ENCODE data around the gene CDKN2AIPNL. TPM values are rescaled to one million over a fixed set of nuclear protein-coding genes. Genes with fewer than 3 reads are reported as not detected.
"Not testable (repeated sequence)": the region's sequence is repeated elsewhere in the genome, so short reads cannot be mapped to it uniquely, and the experiment has no call there.

Gene CDKN2AIPNL
- total RNA-seq, 1 donor from 2014 or later: 32.0 TPM

GRCh38 chr5:134432174-134432573 is 20.5 kb upstream of the CDKN2AIPNL start:
- H3K4me1 Mint-ChIP-seq: peaks cover 22% of the 10 kb centered on the region
- intact Hi-C loops (cut with micrococcal nuclease): no loop called here
- DNase-seq: no peak
- H3K27me3 Mint-ChIP-seq: peaks cover 9% of the 10 kb centered on the region
- peak overlapping the region; percentile 49 for H3K27ac Mint-ChIP-seq
- H3K9me3 Mint-ChIP-seq: no peaks in the 10 kb centered on the region
- no peaks in the 10 kb centered on the region for H3K36me3 Mint-ChIP-seq (ENCODE audit: low read depth)
- H3K4me3 Mint-ChIP-seq: no peak overlapping the region

DNA sequence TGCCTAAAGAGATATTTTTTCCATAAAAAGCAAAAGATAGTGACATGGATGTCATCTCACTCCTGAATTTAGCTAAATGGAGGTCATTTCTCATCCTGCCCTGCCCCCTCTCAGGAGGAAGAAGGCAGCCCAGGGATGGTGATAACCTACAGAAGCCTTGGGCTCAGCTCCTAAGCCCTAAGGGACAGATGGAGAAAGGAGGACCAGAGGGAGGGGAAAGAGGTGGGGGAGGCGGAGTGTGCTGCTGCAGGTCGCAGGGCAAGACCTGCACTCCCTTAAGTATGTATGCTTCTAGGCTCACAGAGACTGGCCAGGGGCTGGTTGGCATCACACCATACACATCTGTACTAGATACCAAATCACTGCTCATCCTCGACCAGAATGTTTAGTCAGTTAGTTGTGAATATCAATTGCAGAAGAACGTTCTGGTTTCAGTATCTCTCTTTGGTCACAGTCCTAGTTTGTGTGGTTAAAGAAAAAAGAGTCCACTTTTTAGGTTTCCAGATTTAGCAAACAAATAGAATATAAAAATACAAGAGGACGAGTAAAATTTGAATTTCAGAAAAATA is 18.4 kb upstream of the CDKN2AIPNL start:
- Mint-ChIP-seq H3K27me3 (peaks cover 9% of the 10 kb centered on the region), H3K4me1 (peaks cover 10% of the 10 kb centered on the region), H3K9me3 (no peaks in the 10 kb centered on the region), H3K27ac (no peak overlapping the region), H3K36me3 (ENCODE audit: low read depth) (no peaks in the 10 kb centered on the region), H3K4me3 (no peak overlapping the region)
- no peak for DNase-seq
- intact Hi-C loops (cut with micrococcal nuclease): no loop called here

- H3K27me3 Mint-ChIP-seq: peaks cover 9% of the 10 kb centered on the region
- no peaks in the 10 kb centered on the region for H3K9me3 Mint-ChIP-seq
- DNase-seq: no peak
- H3K4me1 Mint-ChIP-seq: peaks cover 5% of the 10 kb centered on the region
- H3K36me3 Mint-ChIP-seq (ENCODE audit: low read depth): no peaks in the 10 kb centered on the region
- intact Hi-C loops (cut with micrococcal nuclease): no loop called here
- H3K4me3 Mint-ChIP-seq: no peak overlapping the region
- no peak overlapping the region for H3K27ac Mint-ChIP-seq
Observed at GRCh38 chr5:134427540-134428041, 15.9 kb upstream of the CDKN2AIPNL start.

GRCh38 chr5:134426361-134426760 is 14.7 kb upstream of the CDKN2AIPNL start:
- Mint-ChIP-seq H3K9me3 (no peaks in the 10 kb centered on the region), H3K4me1 (no peaks in the 10 kb centered on the region), H3K36me3 (ENCODE audit: low read depth) (no peaks in the 10 kb centered on the region), H3K4me3 (no peak overlapping the region), H3K27ac (no peak overlapping the region), H3K27me3 (peaks cover 9% of the 10 kb centered on the region)
- DNase-seq: no peak
- intact Hi-C loops (cut with micrococcal nuclease): no loop called here

GRCh38 chr5:134423376-134423775 is 11.7 kb upstream of the CDKN2AIPNL start:
- Mint-ChIP-seq H3K9me3 (no peaks in the 10 kb centered on the region), H3K4me1 (no peaks in the 10 kb centered on the region), H3K27me3 (peaks cover 3% of the 10 kb centered on the region), H3K4me3 (no peak overlapping the region), H3K36me3 (ENCODE audit: low read depth) (no peaks in the 10 kb centered on the region), H3K27ac (no peak overlapping the region)
- intact Hi-C loops (cut with micrococcal nuclease): no loop called here
- no peak for DNase-seq

- intact Hi-C loops (cut with micrococcal nuclease): no loop called here
- Mint-ChIP-seq H3K9me3 (no peaks in the 10 kb centered on the region), H3K4me1 (no peaks in the 10 kb centered on the region)
Observed at GRCh38 chr5:134422791-134423365, 11.2 kb upstream of the CDKN2AIPNL start.

GRCh38 chr5:134421038-134421437 is 9.4 kb upstream of the CDKN2AIPNL start:
- H3K9me3 Mint-ChIP-seq; H3K4me3 Mint-ChIP-seq; H3K4me1 Mint-ChIP-seq; intact Hi-C loops (cut with micrococcal nuclease); H3K27ac Mint-ChIP-seq; H3K36me3 Mint-ChIP-seq (ENCODE audit: low read depth); DNase-seq; H3K27me3 Mint-ChIP-seq: not testable (repeated sequence)

More at GRCh38 chr5:134422791-134423365, 11.2 kb upstream of the CDKN2AIPNL start:
- no peak overlapping the region for H3K4me3 Mint-ChIP-seq
- H3K36me3 Mint-ChIP-seq (ENCODE audit: low read depth): no peaks in the 10 kb centered on the region
- H3K27ac Mint-ChIP-seq: no peak overlapping the region
- DNase-seq: no peak
- H3K27me3 Mint-ChIP-seq: no peaks in the 10 kb centered on the region

DNA sequence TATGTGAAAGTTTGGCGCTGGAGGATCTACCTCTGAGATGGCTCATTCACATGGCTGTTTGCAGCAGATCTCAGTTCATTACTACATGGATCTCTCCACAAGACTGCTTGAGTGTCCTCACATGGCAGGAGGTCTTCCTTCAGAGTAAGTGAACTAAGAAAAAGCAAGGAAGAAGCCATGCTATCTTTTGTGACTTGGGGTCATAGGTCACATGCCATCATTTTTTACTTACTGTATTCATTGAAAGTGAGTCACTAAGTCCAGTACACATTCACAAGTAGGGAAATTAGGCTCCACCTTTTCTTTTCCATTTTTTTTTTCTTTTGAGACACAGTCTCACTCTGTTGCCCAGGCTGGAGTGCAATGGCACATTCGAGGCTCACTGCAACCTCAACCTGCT is 8.7 kb upstream of the CDKN2AIPNL start:
- Mint-ChIP-seq H3K4me1 (no peaks in the 10 kb centered on the region), H3K9me3 (no peaks in the 10 kb centered on the region), H3K36me3 (ENCODE audit: low read depth) (no peaks in the 10 kb centered on the region), H3K27ac (no peak overlapping the region), H3K4me3 (no peak overlapping the region), H3K27me3 (no peaks in the 10 kb centered on the region)
- intact Hi-C loops (cut with micrococcal nuclease): no loop called here
- DNase-seq: no peak

- Mint-ChIP-seq H3K27me3 (no peaks in the 10 kb centered on the region), H3K4me1 (no peaks in the 10 kb centered on the region), H3K9me3 (no peaks in the 10 kb centered on the region), H3K27ac (no peak overlapping the region), H3K36me3 (ENCODE audit: low read depth) (no peaks in the 10 kb centered on the region), H3K4me3 (no peak overlapping the region)
- intact Hi-C loops (cut with micrococcal nuclease): loop anchor here (10.0 kb wide), 1 partner anchor 114 kb away; no protein-coding TSS in a partner anchor
- DNase-seq: no peak
Observed at GRCh38 chr5:134418958-134419357, 7.3 kb upstream of the CDKN2AIPNL start.

DNA sequence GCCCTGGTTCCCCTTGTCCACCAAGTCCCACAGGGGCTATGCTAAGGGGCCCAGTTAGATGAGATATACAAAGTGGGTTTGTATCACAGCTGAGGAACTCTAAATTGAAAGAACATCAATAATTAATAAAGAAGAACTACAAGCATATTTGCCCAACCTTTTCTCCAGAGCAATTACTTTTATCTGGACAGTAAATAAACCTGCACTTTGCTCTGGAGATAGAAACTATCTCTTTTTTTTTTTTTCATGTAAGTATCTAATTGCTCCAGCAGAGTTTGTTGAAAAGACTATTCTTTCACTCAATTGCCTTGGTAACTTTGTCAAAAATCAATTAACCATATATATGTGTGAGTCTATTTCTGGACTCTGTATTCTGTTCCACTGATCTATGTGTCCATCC is 6.0 kb upstream of the CDKN2AIPNL start:
- intact Hi-C loops (cut with micrococcal nuclease): loop anchor here (10.0 kb wide), 1 partner anchor 113 kb away; no protein-coding TSS in a partner anchor

GRCh38 chr5:134413046-134413445 is 1.4 kb upstream of the CDKN2AIPNL start:
- H3K4me3 Mint-ChIP-seq: peak overlapping the region; percentile 98

More for the DNA sequence above, 6.0 kb upstream of the CDKN2AIPNL start:
- no peak overlapping the region for H3K4me3 Mint-ChIP-seq
- H3K9me3 Mint-ChIP-seq: no peaks in the 10 kb centered on the region
- no peak for DNase-seq
- no peak overlapping the region for H3K27ac Mint-ChIP-seq
- H3K36me3 Mint-ChIP-seq (ENCODE audit: low read depth): no peaks in the 10 kb centered on the region
- no peaks in the 10 kb centered on the region for H3K4me1 Mint-ChIP-seq
- H3K27me3 Mint-ChIP-seq: no peaks in the 10 kb centered on the region

DNA sequence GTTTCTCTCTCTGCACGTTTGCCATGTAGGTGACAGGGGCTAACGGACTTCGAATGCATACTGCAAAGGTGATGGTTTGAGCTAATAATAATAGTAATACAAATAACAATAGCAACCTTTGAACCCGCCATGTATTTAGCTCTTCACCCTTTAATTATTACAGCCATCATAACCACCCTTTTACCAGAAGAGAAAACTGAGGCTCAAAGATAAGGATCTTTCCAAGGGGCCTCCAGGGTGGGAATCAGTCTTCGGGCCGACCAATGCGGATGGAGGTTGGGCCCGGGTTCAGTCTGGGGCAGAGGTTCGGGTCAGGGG is 494 bp downstream of the CDKN2AIPNL start:
- H3K27ac Mint-ChIP-seq: peak overlapping the region; percentile 92
- peak overlapping the region; percentile 98 for H3K4me3 Mint-ChIP-seq
- peaks cover 27% of the 10 kb centered on the region for H3K4me1 Mint-ChIP-seq
- peaks cover 8% of the 10 kb centered on the region for H3K36me3 Mint-ChIP-seq (ENCODE audit: low read depth)
- no peak for DNase-seq
- intact Hi-C loops (cut with micrococcal nuclease): loop anchor here (1.0 to 10.0 kb wide), 4 partner anchors 40 to 185 kb away; partner anchors contain the start of genes PPP2CA and UBE2B
- no peaks in the 10 kb centered on the region for H3K9me3 Mint-ChIP-seq
- H3K27me3 Mint-ChIP-seq: no peaks in the 10 kb centered on the region

More at GRCh38 chr5:134413046-134413445, 1.4 kb upstream of the CDKN2AIPNL start:
- Mint-ChIP-seq H3K36me3 (ENCODE audit: low read depth) (peaks cover 6% of the 10 kb centered on the region), H3K27me3 (no peaks in the 10 kb centered on the region), H3K27ac (no peak overlapping the region), H3K4me1 (peaks cover 24% of the 10 kb centered on the region), H3K9me3 (no peaks in the 10 kb centered on the region)
- no peak for DNase-seq
- intact Hi-C loops (cut with micrococcal nuclease): loop anchor here (2.0 to 10.0 kb wide), 4 partner anchors 24 to 174 kb away; no protein-coding TSS in a partner anchor

- no peak for DNase-seq
- Mint-ChIP-seq H3K36me3 (ENCODE audit: low read depth) (peaks cover 10% of the 10 kb centered on the region), H3K27ac (peak overlapping the region; percentile 92), H3K4me1 (peaks cover 29% of the 10 kb centered on the region), H3K9me3 (no peaks in the 10 kb centered on the region), H3K4me3 (peak overlapping the region; percentile 98), H3K27me3 (no peaks in the 10 kb centered on the region)
- intact Hi-C loops (cut with micrococcal nuclease): loop anchor here (1.0 to 10.0 kb wide), 4 partner anchors 40 to 185 kb away; partner anchors contain the start of genes PPP2CA and UBE2B
Observed at GRCh38 chr5:134410822-134411221, 859 bp downstream of the CDKN2AIPNL start.

DNA sequence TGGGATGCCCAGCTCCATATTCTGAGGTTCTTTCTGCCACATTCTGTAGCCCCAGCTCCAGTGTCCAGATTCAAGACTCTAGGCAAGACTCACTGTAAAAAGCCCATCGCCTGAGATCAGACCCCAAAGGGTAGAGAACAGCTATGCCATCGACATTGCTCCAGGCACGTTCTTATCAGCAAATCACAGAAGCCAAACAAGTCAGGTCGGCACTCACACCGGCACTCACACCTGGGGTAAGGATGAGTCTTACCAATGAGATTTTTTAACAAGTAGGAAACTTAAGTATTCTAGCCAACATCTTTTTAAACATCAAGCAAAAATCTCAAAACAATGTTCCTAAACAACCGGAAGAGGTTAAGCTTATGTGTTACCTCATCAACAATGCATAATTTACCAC is 2.4 kb downstream of the CDKN2AIPNL start:
- Mint-ChIP-seq H3K27me3 (no peaks in the 10 kb centered on the region), H3K36me3 (ENCODE audit: low read depth) (peaks cover 12% of the 10 kb centered on the region), H3K4me3 (peak overlapping the region; percentile 32), H3K27ac (no peak overlapping the region), H3K9me3 (no peaks in the 10 kb centered on the region), H3K4me1 (peaks cover 29% of the 10 kb centered on the region)
- no peak for DNase-seq
- intact Hi-C loops (cut with micrococcal nuclease): no loop called here

All from activated CD4-positive, alpha-beta T cell treated with anti-CD3 and anti-CD28 coated beads, Interleukin-2, amount 10 ng/mL, durations not matched to agents 24 days and 14 days (primary cell).